Measurements from ENCODE around the gene LRMDA. TPM values are rescaled to one million over a fixed set of nuclear protein-coding genes. Genes with fewer than 3 reads are reported as not detected.
"Not testable (repeated sequence)": the region's sequence is repeated elsewhere in the genome, so short reads cannot be mapped to it uniquely, and the experiment has no call there.

The LRMDA gene
- total RNA-seq, 1 donor from 2014 or later: 2.1 TPM

GRCh38 chr10:76583711-76584161 lies 1152.3 kb downstream of the LRMDA start:
- no peaks in the 10 kb centered on the region for H3K4me1 Mint-ChIP-seq (ENCODE audit: low read depth, unreplicated experiment)
- TF ChIP-seq, protein P1, sequence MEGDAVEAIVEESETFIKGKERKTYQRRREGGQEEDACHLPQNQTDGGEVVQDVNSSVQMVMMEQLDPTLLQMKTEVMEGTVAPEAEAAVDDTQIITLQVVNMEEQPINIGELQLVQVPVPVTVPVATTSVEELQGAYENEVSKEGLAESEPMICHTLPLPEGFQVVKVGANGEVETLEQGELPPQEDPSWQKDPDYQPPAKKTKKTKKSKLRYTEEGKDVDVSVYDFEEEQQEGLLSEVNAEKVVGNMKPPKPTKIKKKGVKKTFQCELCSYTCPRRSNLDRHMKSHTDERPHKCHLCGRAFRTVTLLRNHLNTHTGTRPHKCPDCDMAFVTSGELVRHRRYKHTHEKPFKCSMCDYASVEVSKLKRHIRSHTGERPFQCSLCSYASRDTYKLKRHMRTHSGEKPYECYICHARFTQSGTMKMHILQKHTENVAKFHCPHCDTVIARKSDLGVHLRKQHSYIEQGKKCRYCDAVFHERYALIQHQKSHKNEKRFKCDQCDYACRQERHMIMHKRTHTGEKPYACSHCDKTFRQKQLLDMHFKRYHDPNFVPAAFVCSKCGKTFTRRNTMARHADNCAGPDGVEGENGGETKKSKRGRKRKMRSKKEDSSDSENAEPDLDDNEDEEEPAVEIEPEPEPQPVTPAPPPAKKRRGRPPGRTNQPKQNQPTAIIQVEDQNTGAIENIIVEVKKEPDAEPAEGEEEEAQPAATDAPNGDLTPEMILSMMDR (IDR thresholded peaks at IDR 0.05; ENCODE audit: partially characterized antibody, unreplicated experiment): no peak
- peaks cover 2% of the 10 kb centered on the region for H3K27me3 Mint-ChIP-seq (ENCODE audit: unreplicated experiment)
- H3K36me3 Mint-ChIP-seq (ENCODE audit: unreplicated experiment): no peaks in the 10 kb centered on the region
- H3K4me3 Mint-ChIP-seq (ENCODE audit: unreplicated experiment): no peak overlapping the region
- no peak overlapping the region for H3K27ac Mint-ChIP-seq (ENCODE audit: unreplicated experiment)
- DNase-seq: no peak
- no peaks in the 10 kb centered on the region for H3K9me3 Mint-ChIP-seq (ENCODE audit: unreplicated experiment)

- not testable (repeated sequence) for DNase-seq; H3K9me3 Mint-ChIP-seq (ENCODE audit: unreplicated experiment); H3K27ac Mint-ChIP-seq (ENCODE audit: unreplicated experiment); H3K36me3 Mint-ChIP-seq (ENCODE audit: unreplicated experiment); H3K4me1 Mint-ChIP-seq (ENCODE audit: low read depth, unreplicated experiment); H3K27me3 Mint-ChIP-seq (ENCODE audit: unreplicated experiment); H3K4me3 Mint-ChIP-seq (ENCODE audit: unreplicated experiment)
Measured at GRCh38 chr10:76584466-76584865, 1153.0 kb downstream of the LRMDA start.

Small RNA genes lying within 50 kb of the gene (microRNA-seq; reads per million reads assigned to microRNA genes)
- not detected for gene MIR606 (ENCODE audit: unreplicated experiment)

Other genes with a start within 250 kb of the LRMDA start
- gene VDAC2, start 220.8 kb upstream of the LRMDA start, total RNA-seq (ENCODE audit: unreplicated experiment): 264 TPM
- gene COMTD1, start 195.7 kb upstream of the LRMDA start, total RNA-seq (ENCODE audit: unreplicated experiment): 14.2 TPM
- gene ZNF503, start 29.9 kb upstream of the LRMDA start, total RNA-seq (ENCODE audit: unreplicated experiment): 5.6 TPM